ENCODE results near the gene NTF3. TPM values are rescaled to one million over a fixed set of nuclear protein-coding genes. Genes with fewer than 3 reads are reported as not detected.

The NTF3 gene
- total and polyA plus RNA-seq, 9 donors = 3.2 to 15.9 (median 9.4) TPM

DNA sequence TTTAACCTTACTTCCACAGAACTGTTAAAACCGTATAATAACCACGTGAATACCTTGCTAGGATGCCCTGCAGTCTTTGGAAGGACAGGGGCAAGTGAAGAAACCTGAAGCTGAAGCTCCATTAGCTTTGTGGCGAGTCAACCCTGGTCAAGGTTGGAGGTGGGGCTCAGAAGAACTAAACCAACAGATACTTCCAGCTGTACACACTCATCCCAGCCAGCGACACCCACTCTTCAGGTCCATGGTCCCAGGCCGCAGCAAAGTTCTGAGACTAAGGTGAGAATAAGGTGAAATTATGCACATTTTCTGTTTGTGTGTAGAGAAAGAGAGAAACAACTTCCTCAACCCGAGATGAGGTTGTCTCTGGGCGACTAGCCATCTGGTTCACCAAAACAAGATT, 77.6 kb downstream of the NTF3 start:
- intact Hi-C loops (cut with DNase I) = no loop called here
- DNase-seq = no peak
- H3K27me3 ChIP-seq = no peaks in the 10 kb centered on the region
- TF ChIP-seq, protein P1, sequence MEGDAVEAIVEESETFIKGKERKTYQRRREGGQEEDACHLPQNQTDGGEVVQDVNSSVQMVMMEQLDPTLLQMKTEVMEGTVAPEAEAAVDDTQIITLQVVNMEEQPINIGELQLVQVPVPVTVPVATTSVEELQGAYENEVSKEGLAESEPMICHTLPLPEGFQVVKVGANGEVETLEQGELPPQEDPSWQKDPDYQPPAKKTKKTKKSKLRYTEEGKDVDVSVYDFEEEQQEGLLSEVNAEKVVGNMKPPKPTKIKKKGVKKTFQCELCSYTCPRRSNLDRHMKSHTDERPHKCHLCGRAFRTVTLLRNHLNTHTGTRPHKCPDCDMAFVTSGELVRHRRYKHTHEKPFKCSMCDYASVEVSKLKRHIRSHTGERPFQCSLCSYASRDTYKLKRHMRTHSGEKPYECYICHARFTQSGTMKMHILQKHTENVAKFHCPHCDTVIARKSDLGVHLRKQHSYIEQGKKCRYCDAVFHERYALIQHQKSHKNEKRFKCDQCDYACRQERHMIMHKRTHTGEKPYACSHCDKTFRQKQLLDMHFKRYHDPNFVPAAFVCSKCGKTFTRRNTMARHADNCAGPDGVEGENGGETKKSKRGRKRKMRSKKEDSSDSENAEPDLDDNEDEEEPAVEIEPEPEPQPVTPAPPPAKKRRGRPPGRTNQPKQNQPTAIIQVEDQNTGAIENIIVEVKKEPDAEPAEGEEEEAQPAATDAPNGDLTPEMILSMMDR (IDR thresholded peaks at IDR 0.05) = no peak
- H3K4me1 ChIP-seq (ENCODE audit: insufficient read depth) = peaks cover 10% of the 10 kb centered on the region
- H3K36me3 ChIP-seq = no peaks in the 10 kb centered on the region
- 71 to 87% (median 80%) methylated on average over 7 of the region's 7 CpGs for WGBS, 3 donors
- no peak overlapping the region for H3K27ac ChIP-seq
- no peak overlapping the region for H3K4me3 ChIP-seq
- H3K9me3 ChIP-seq = no peaks in the 10 kb centered on the region

DNA sequence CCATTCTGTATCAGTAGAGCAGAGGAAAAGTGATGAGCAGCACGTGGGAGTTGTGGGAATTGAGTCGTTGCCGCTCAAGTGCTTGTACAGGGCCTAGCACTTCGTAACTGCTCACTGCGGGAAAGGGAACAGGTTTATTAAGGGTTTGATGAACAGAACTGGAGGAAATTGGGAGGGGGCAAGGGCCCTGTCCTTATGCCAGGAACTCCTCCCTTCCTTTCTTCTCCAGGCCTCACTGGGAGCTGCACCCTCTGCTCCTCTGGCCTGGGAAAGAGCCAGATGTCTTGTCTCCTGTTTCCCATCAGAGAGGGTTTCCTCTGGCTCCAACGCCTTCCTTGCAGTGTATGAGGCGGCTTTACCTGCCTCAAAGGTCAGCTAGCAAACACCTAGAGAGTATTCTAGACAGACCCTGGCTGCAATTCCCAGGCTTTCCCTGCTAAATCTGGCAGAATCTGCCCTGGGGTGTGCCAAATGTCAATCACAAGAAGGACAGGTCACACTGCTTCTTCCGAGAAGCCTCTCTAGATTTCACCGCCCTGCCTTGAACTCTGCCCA, 78.4 kb downstream of the NTF3 start:
- peaks cover 10% of the 10 kb centered on the region for H3K4me1 ChIP-seq (ENCODE audit: insufficient read depth)
- intact Hi-C loops (cut with DNase I) = loop anchor here in 2 of 4 donors (5.0 kb wide), 1 partner anchor 78 kb away; the partner anchor contains the start of gene NTF3 (in 2 of the 2)
- no peaks in the 10 kb centered on the region for H3K27me3 ChIP-seq
- H3K9me3 ChIP-seq = no peaks in the 10 kb centered on the region
- no peak overlapping the region for H3K4me3 ChIP-seq
- TF ChIP-seq POLR2A (IDR thresholded peaks at IDR 0.05) (no peak), EP300 (IDR thresholded peaks at IDR 0.05) (no peak)
- TF ChIP-seq, protein P1 (IDR thresholded peaks at IDR 0.05) = no peak
- peak in 1 of 5 donors; percentile 11 for DNase-seq
- H3K36me3 ChIP-seq = no peaks in the 10 kb centered on the region
- H3K27ac ChIP-seq = no peak overlapping the region
- WGBS, 3 donors = 74 to 78% (median 76%) methylated on average over 9 of the region's 9 CpGs

DNA sequence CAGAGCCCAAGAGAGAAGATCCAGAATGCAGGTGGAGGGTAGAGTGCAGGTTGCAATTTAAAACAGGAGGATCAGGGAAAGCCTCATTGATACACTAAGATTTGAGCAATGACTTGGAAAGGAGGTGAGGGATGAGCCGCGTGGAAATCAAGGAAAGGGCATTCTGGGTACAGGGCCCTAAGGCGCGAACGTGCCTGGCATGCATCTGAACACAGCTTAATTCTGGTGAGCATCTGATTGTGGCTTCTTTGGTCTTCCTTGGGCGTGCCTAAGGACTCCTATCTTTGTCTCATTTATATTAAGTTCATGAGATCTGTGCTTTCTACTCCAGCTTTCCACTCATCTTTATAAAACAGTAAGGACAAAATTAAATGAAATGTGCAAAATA, 79.3 kb downstream of the NTF3 start:
- TF ChIP-seq, protein P1 (IDR thresholded peaks at IDR 0.05) = no peak
- no peak for TF ChIP-seq EP300 (IDR thresholded peaks at IDR 0.05)
- no peak for TF ChIP-seq POLR2A (IDR thresholded peaks at IDR 0.05)
- H3K4me1 ChIP-seq (ENCODE audit: insufficient read depth) = peaks cover 10% of the 10 kb centered on the region
- intact Hi-C loops (cut with DNase I) = loop anchor here in 2 of 4 donors (5.0 kb wide), 1 partner anchor 79 kb away; the partner anchor contains the start of gene NTF3 (in 2 of the 2)
- no peak for DNase-seq
- no peaks in the 10 kb centered on the region for H3K36me3 ChIP-seq
- H3K4me3 ChIP-seq = no peak overlapping the region
- no peaks in the 10 kb centered on the region for H3K27me3 ChIP-seq
- no peaks in the 10 kb centered on the region for H3K9me3 ChIP-seq
- 52 to 60% (median 57%) methylated on average over 6 of the region's 6 CpGs for WGBS, 3 donors
- H3K27ac ChIP-seq = no peak overlapping the region

DNA sequence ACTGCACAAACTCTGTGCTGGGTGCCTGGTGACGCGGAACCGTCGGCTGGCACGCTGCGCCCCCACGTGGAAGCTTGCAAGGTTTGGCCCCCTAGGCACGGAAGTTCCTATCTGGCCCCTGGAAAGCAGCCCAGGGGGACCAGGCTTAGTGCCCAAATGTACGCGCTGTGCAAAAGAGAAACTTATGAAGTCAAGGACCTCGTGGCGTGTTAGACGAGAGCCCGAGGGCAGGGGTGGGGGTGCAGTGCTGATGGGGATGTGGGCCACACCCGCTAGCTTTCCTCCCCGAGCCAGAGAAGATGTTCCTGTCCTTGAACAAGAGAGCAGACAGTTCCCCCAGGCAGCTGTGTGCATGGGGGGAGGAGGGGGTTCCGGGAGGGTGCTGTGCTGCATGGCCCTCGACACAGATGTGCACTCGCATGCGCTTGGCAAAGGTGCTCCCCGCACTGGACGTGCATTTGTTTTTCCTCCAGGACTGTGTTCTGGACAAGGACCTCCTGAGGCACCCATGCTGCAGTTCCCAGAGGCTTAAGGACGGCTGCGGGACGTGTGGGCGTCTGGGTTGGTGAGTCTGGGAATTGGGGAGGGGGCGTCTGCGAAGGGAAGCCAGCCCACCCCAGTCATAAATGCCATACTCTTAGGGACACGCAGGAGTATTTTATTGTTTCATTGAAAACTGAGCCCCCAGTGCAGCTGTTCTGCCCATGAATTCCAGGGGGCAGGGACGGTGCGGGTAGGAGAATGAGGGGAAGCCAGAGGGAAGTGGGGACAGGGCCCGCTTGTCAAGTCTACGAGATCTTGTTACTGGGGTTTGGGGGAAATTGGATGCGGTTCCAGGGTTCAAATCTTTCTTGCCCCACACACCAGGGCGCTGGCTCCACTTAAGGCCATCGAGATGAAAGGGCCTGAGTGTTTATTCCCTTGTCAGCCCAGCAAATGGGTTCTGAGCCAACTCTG, 80.0 kb downstream of the NTF3 start:
- Histone ChIP-seq H3K4me3 (no peak overlapping the region), H3K9me3 (no peaks in the 10 kb centered on the region), H3K4me1 (ENCODE audit: insufficient read depth) (peaks cover 10% of the 10 kb centered on the region), H3K27me3 (no peaks in the 10 kb centered on the region), H3K36me3 (no peaks in the 10 kb centered on the region), H3K27ac (peak overlapping the region in 1 of 2 donors; percentile 65)
- TF ChIP-seq, protein P1 (IDR thresholded peaks at IDR 0.05) = peak; percentile 26 to 54 (median 29)
- no peak for TF ChIP-seq POLR2A (IDR thresholded peaks at IDR 0.05)
- intact Hi-C loops (cut with DNase I) = loop anchor here in 3 of 4 donors (2.0 to 5.0 kb wide), 2 partner anchors 80 to 81 kb away; partner anchors contain the start of gene NTF3 (in 2 of the 3)
- WGBS, 3 donors = 6 to 26% (median 12%) methylated on average over 36 of the region's 36 CpGs
- DNase-seq = peak; percentile 79 to 96 (median 91)
